Posterior vena cava (tissue), 2 donors: ENCODE data around the gene DOCK4. TPM values are rescaled to one million over a fixed set of nuclear protein-coding genes. Genes with fewer than 3 reads are reported as not detected.

Experiments used
- DNase-seq: peaks from one replicate; pipeline ENCODE4 v3.0.0-alpha.2; 2020; ENCODE audit warnings: low spot score
- intact Hi-C, 2 donors: fragments of 100-400 bp; cut with DNase I; formaldehyde crosslinking; loops; one replicate each; pipeline versions ENCODE4 v1.14.1 to v1.14.2; 2022 to 2023
- total RNA-seq, 2 donors: library from RNA; stranded (reverse); fragmentation: NEBNext Ultra II Directional; extraction: Animal tissue kit (Norgen Biotek cat#: 25700); gene quantifications; one replicate each; pipeline ENCODE4 v1.2.1, GENCODE V29; 2021
- donor health status: DM: yes; HTN: yes; CAD: no.
- donor health status: DM: yes; HTN: yes; CAD: no.

DOCK4 gene
- total RNA-seq, 2 donors from 2014 or later = 26.1 TPM

- DNase-seq = no peak
- intact Hi-C loops = no loop called here
Observed at GRCh38 chr7:112069879-112070321, 136.3 kb downstream of the DOCK4 start.

DNA sequence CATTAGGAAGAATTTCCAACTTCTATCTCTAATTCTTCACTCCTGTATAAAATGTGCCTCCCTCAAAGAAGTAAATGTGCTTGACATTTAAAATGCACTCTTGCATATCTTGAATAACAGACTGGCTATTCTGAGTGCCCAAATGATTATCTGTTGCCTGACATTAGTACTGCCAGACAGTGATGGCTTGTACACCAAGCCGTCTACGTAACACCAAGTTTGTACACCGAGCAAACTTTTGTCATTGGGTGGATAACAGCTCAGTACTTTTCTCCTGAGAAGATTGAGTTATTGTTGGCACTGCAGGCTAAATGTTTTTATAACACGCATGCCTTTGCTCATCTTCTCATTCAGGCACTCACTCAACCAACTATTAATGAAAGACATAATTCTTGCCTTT, 137.2 kb downstream of the DOCK4 start:
- intact Hi-C loops = no loop called here

GRCh38 chr7:112067632-112068540, 138.3 kb downstream of the DOCK4 start:
- intact Hi-C loops = no loop called here
- no peak for DNase-seq

More for the DNA sequence above, 137.2 kb downstream of the DOCK4 start:
- DNase-seq = no peak

- DNase-seq = no peak
- intact Hi-C loops = no loop called here
Observed at GRCh38 chr7:112067200-112067599, 139.0 kb downstream of the DOCK4 start.

DNA sequence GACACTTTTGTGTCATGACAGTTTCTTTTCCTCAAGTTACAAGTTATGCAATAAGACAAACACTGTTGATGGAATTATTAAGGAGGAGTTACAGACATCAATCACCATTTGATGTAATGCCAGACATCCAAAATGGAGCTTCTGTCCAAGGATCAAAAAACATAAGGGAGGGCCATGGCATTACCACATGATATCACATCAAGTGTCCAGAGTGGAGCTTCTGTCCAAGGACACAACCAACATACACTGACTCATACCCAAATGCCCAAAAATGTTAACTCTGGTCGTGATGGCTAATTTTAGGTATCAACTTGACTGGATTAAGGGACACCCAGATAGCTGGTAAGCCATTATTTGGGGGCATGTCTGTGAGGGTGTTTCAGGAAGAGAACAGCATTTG, 140.4 kb downstream of the DOCK4 start:
- DNase-seq = no peak
- intact Hi-C loops = no loop called here

DNA sequence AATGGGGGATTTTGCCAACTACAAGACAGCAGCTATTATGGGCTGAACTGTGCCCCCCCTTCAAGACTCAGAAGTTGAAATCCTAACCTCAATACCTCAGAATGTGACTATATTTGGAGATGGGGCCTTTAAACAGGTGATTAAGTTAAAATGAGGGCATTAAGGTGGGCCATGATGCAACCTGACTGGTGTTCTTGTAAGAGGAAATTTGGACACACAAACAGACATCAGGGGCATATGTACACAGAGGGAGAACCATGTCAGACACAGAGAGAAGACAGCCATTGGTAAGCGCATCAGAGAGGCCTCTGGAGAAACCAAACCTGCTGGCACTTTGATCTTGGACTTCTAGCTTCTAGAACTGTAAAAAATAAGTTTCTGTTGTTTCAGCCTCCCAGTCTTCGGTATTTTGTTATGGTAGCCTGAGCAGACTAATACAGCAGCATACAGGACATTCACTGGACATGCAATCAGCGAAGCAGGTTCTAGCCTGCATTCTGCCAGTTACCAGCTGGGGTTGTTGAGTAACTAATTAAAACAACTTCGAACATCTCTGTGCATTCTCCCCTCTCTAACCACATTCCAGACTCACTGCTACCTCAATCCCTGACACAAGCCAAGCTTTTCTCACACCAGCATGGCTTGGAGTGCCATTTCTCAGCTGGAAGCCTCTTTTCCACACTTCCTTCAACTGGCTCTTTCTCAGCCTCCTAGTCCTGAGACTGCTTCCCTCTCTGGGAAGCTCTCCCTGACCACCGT, 141.4 kb downstream of the DOCK4 start:
- intact Hi-C loops = loop anchor here in 1 of 2 donors (5.0 kb wide), 1 partner anchor 1968 kb away; no protein-coding TSS in a partner anchor
- DNase-seq = no peak

- intact Hi-C loops = loop anchor here in 1 of 2 donors (5.0 kb wide), 1 partner anchor 1967 kb away; no protein-coding TSS in a partner anchor
- no peak for DNase-seq
Observed at GRCh38 chr7:112063974-112064373, 142.2 kb downstream of the DOCK4 start.

DNA sequence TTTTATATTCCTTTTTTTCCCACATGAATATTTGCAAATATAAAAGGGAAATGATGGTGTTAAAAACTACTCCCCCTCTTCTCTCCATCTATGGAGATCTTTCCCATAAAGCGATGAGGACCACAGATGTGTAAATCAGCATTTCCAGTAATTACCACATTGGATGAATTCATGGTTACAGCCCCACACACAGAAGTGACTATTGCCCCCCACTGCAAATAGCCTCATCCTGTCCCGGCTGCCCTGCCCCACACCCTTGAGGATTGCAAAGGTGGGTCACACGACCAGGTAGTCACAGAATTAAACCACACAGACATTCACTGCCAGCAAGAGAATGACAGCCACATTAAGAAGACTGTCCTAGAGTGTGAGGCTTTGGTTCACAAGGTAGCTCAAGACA, 145.1 kb downstream of the DOCK4 start:
- intact Hi-C loops = loop anchor here in 1 of 2 donors (5.0 kb wide), 1 partner anchor 1964 kb away; no protein-coding TSS in a partner anchor
- DNase-seq = no peak

DNA sequence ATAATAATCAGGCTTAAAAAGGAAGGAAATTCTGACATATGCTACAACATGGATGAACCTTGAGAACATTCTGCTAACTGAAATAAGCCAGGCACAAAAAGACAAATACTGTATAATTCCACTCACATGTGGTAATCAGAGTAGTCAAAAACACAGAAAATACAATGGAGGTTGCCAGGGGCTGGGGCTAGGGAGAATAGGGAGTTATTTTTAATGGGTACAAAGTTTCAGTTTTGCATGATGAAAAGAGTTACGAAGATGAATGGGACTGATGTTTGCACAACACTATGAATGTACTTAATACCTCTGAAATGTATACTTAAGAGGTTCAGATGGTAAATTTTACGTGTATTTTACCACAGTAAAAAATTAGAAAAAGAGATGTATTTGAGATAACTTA, 145.6 kb downstream of the DOCK4 start:
- intact Hi-C loops = loop anchor here in 1 of 2 donors (5.0 kb wide), 1 partner anchor 1963 kb away; no protein-coding TSS in a partner anchor

DNA sequence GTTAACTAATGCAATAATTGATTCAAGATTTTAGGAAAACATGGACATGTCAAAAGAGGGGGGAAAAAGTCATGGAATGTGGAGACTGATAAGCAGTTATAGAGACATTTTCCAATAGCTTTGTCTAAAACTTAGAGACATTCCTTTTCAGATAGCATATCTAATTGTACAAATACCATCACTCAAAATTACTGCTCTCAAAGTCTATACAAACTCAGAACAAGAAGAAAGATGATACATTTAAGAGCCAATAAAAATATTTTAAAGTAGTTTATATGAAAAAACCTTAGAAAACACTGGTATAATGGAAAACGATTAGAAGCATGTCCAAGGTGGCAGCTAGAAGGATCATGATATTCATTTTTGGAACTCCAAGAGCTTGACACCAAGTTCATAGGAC, 146.5 kb downstream of the DOCK4 start:
- no peak for DNase-seq
- intact Hi-C loops = loop anchor here in 1 of 2 donors (5.0 kb wide), 1 partner anchor 1962 kb away; no protein-coding TSS in a partner anchor

More for the DNA sequence above, 145.6 kb downstream of the DOCK4 start:
- DNase-seq = no peak

- intact Hi-C loops = no loop called here
- DNase-seq = no peak
Observed at GRCh38 chr7:112058686-112059085, 147.5 kb downstream of the DOCK4 start.

GRCh38 chr7:112056409-112056808, 149.8 kb downstream of the DOCK4 start:
- DNase-seq = no peak
- intact Hi-C loops = no loop called here

- DNase-seq = no peak
- intact Hi-C loops = no loop called here
Observed at GRCh38 chr7:112053737-112054069, 152.5 kb downstream of the DOCK4 start.

- DNase-seq = no peak
- intact Hi-C loops = no loop called here
Observed at GRCh38 chr7:112052993-112053736, 153.0 kb downstream of the DOCK4 start.

DNA sequence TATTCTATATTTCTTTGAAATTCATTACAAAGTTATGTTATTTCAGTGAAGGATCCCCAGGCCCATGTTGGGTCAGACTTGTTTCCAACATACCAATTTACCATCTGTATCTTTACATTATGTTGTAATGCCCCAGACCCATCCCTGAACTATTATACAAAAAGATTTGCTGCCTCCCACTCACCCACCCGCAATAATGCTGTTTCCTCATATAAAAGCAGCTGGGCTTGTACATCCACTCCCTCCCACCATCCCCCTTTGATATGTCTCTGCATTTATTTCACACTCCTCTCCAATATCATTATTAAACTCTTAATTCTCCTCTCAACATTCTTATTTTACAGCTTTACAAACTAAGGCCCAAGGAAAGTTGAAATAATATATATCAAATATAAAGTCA, 153.7 kb downstream of the DOCK4 start:
- DNase-seq = no peak
- intact Hi-C loops = no loop called here

- DNase-seq = no peak
- intact Hi-C loops = no loop called here
Observed at GRCh38 chr7:112050250-112050881, 155.8 kb downstream of the DOCK4 start.

- intact Hi-C loops = no loop called here
- DNase-seq = no peak
Observed at GRCh38 chr7:112049555-112050249, 156.5 kb downstream of the DOCK4 start.

- intact Hi-C loops = loop anchor here in 1 of 2 donors (1.0 kb wide), 1 partner anchor 22 kb away; no protein-coding TSS in a partner anchor
- no peak for DNase-seq
Observed at GRCh38 chr7:112047421-112047820, 158.8 kb downstream of the DOCK4 start.
